Endothelial cell of umbilical vein (primary cell): Measurements from ENCODE around the gene MED4. TPM values are rescaled to one million over a fixed set of nuclear protein-coding genes. Genes with fewer than 3 reads are reported as not detected.

Experiments used
- BruUV-seq: library from RNA; stranded (reverse); fragments of 400-500 nt; replicated peaks from 2 replicates; lab custom pipeline; 2021; lab: Mats Ljungman, UMichigan
- CTCF ChIA-PET: fragments of 300-600, 350-600 bp; sonication (Branson Sonifier 250); formaldehyde crosslinking; loops from one replicate; lab custom pipeline; 2021; ENCODE audit warnings: antibody characterized with exemption, inconsistent platforms; lab: Charles Lee
- POLR2A ChIA-PET: fragments of 300-600, 350-600 bp; sonication (Branson Sonifier 250); formaldehyde crosslinking; loops from one replicate; lab custom pipeline; 2021; ENCODE audit warnings: antibody characterized with exemption, inconsistent platforms; lab: Charles Lee
- DNase-seq: peaks from one replicate; pipeline ENCODE4 v3.0.0-alpha.2; 2011; ENCODE audit warnings: low read depth, low spot score
- FAIRE-seq: peaks from 2 replicates; lab custom pipeline; 2011; peaks lifted over from hg19 to GRCh38; lab: Jason Lieb, UNC
- H2AFZ ChIP-seq: 2 replicates; pipeline ENCODE4 v1.6.0; 2012; ENCODE audit warnings: low read depth, low read length, control low read depth, inconsistent platforms
- H3K27ac ChIP-seq: 2 replicates; pipeline ENCODE4 v1.5.1; 2011; ENCODE audit warnings: low read depth, mild to moderate bottlenecking, control low read depth, low read length, moderate library complexity; ENCODE audit not compliant: insufficient read depth
- H3K27me3 ChIP-seq, 2 experiments: 2 replicates each; pipeline versions ENCODE4 v1.6.0 to v1.6.1; 2011; ENCODE audit warnings: low read length in 2 of 2, mixed read lengths in 1 of 2; ENCODE audit not compliant: control insufficient read depth in 2 of 2, insufficient read depth in 2 of 2
- H3K36me3 ChIP-seq, 2 experiments: 2 replicates in 1 of 2; 3 replicates in 1 of 2; pipeline ENCODE4 v1.5.1; 2011; ENCODE audit warnings: low read length in 2 of 2, mild to moderate bottlenecking in 1 of 2, moderate library complexity in 1 of 2; ENCODE audit not compliant: control insufficient read depth in 2 of 2, insufficient read depth in 2 of 2; ENCODE audit errors: extremely low read depth in 1 of 2
- H3K4me1 ChIP-seq: 3 replicates; pipeline ENCODE4 v1.5.1; 2011; ENCODE audit warnings: mild to moderate bottlenecking, low read length; ENCODE audit not compliant: control insufficient read depth, insufficient read depth; ENCODE audit errors: extremely low read depth
- H3K4me2 ChIP-seq: 2 replicates; pipeline ENCODE4 v1.6.1; 2011; ENCODE audit warnings: low read length, control low read depth, mixed read lengths; ENCODE audit not compliant: insufficient read depth
- H3K4me3 ChIP-seq, 3 experiments: fragments of 200-600 bp in 1 of 3; sonication (generic), shearing (Covaris generic) in 1 of 3; replicated peaks in 1 of 3; 2 replicates each; pipeline ENCODE4 v1.5.1; 2011 to 2016; ENCODE audit warnings: control low read depth in 3 of 3, low read length in 3 of 3, mild to moderate bottlenecking in 2 of 3, inconsistent platforms in 1 of 3, low read depth in 1 of 3, moderate library complexity in 1 of 3; ENCODE audit not compliant: insufficient read depth in 1 of 3
- H3K79me2 ChIP-seq: 2 replicates; pipeline ENCODE4 v1.6.0; 2012; ENCODE audit warnings: low read length, inconsistent platforms; ENCODE audit not compliant: control insufficient read depth, insufficient read depth
- H3K9ac ChIP-seq: replicated peaks from 2 replicates; pipeline ENCODE3; 2011; ENCODE audit warnings: low read length, control low read depth; ENCODE audit not compliant: insufficient read depth; ENCODE audit errors: extremely low read depth
- H3K9me1 ChIP-seq: replicated peaks from 3 replicates; pipeline ENCODE4 v1.6.0; 2011; ENCODE audit warnings: mild to moderate bottlenecking, low read length; ENCODE audit not compliant: control insufficient read depth, insufficient read depth; ENCODE audit errors: extremely low read depth
- H3K9me3 ChIP-seq: replicated peaks from 2 replicates; pipeline ENCODE4 v1.5.1; 2012; ENCODE audit warnings: low read length, inconsistent platforms; ENCODE audit not compliant: control insufficient read depth, insufficient read depth
- H4K20me1 ChIP-seq: replicated peaks from 2 replicates; pipeline ENCODE3; 2011; ENCODE audit warnings: mild to moderate bottlenecking, low read length; ENCODE audit not compliant: control insufficient read depth, insufficient read depth; ENCODE audit errors: extremely low read depth
- EZH2 ChIP-seq: IDR thresholded peaks from 2 replicates; pipeline ENCODE4 v1.6.1; 2012; ENCODE audit warnings: borderline replicate concordance, low read depth, mild to moderate bottlenecking, moderate library complexity, low read length, inconsistent platforms; ENCODE audit not compliant: severe bottlenecking
- FOS ChIP-seq: IDR thresholded peaks from 2 replicates; pipeline ENCODE4 v1.6.1; 2011; ENCODE audit warnings: mild to moderate bottlenecking, low read length, moderate library complexity, borderline replicate concordance; ENCODE audit not compliant: insufficient read depth
- GATA2 ChIP-seq: IDR thresholded peaks from 2 replicates; pipeline ENCODE4 v1.7.0; 2011; ENCODE audit warnings: low read depth, mild to moderate bottlenecking, moderate library complexity, mixed read lengths, low read length; ENCODE audit not compliant: insufficient read length, insufficient read depth
- JUN ChIP-seq: IDR thresholded peaks from 2 replicates; pipeline ENCODE4 v1.6.1; 2011; ENCODE audit warnings: borderline replicate concordance, low read depth; ENCODE audit not compliant: insufficient read length, insufficient read depth
- MYC ChIP-seq: IDR thresholded peaks from one replicate; pipeline ENCODE4 v1.6.1; 2011; ENCODE audit warnings: mild to moderate bottlenecking, low read depth, low read length
- POLR2A ChIP-seq: IDR thresholded peaks from 2 replicates; pipeline ENCODE4 v1.6.1; 2012; ENCODE audit warnings: low read depth, mild to moderate bottlenecking, control low read depth, low read length
- POLR2AphosphoS5 ChIP-seq: IDR thresholded peaks from 2 replicates; pipeline ENCODE4 v1.6.1; 2012; ENCODE audit warnings: low read depth, mild to moderate bottlenecking, control low read depth, low read length, moderate library complexity; ENCODE audit not compliant: insufficient read depth
- dilution Hi-C: fragments of 300-500 bp; cut with MboI; formaldehyde crosslinking; loops from one replicate; pipeline ENCODE4 v1.15.0; 2019; ENCODE audit warnings: low sequenced_read_pairs; ENCODE audit not compliant: extremely low pct_ligation_motif_present
- intact Hi-C: fragments of 100-400 bp; cut with micrococcal nuclease; formaldehyde crosslinking; loops from one replicate; pipeline ENCODE4 v1.10.0; 2022
- polyA plus RNA-seq, 4 experiments: library from polyadenylated mRNA; depleted of rRNA in 3 of 4; stranded (reverse) in 3 of 4; unstranded in 1 of 4; fragments of >200 nt; gene quantifications; 2 replicates each; pipeline versions ENCODE4 v1.2.1 to v1.2.3, GENCODE V29; 2011 to 2012; ENCODE audit warnings: missing spikeins in 1 of 4
- total RNA-seq: library from RNA; stranded (reverse); gene quantifications from 2 replicates; pipeline ENCODE4 v1.2.3, GENCODE V29; 2021
- TF ChIP-seq, protein P1 (sequence below): IDR thresholded peaks from 2 replicates; pipeline ENCODE4 v1.6.1; 2011; ENCODE audit not compliant: insufficient read depth, insufficient read length
- TF ChIP-seq, protein P2 (sequence below), 2 donors: IDR thresholded peaks; 1 replicate in 1 of 2; 2 replicates in 1 of 2; pipeline ENCODE4 v1.5.1; 2011; ENCODE audit warnings: low read length in 2 of 2, mild to moderate bottlenecking in 2 of 2, moderate library complexity in 2 of 2, control low read depth in 1 of 2, inconsistent platforms in 1 of 2, low read depth in 1 of 2; ENCODE audit not compliant: insufficient read depth in 1 of 2; ENCODE audit errors: extremely low read depth in 1 of 2

Gene MED4
- total and polyA plus RNA-seq, 2 donors (not counting 3 experiments of a cell fraction or from before 2014, with no cell fraction given): 21.9 to 43.3 TPM

DNA sequence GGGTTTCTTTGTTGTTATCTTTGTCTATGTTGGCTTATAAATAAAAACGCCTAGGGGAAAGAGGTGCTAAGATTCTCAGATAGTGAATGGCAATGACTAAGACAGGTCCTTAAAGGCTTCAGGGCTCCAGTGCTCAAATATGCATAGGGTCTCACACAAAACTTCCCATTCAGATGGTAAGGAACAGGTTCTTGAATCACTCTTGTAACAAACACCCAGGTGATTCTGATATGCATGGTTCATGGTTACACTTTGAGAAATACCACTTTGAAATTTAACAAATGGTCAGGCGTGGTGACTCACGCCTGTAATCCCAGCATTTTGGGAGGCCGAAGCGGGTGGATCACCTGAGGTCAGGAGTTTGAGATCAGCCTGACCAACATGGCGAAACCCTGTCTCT is 40.3 kb downstream of the MED4 start:
- H3K36me3 ChIP-seq: peaks cover 3 to 9% of the 10 kb centered on the region in 2 experiments
- ChIA-PET POLR2A (no interaction called here), CTCF (no interaction called here)
- H2AFZ ChIP-seq: no peak overlapping the region
- H3K27me3 ChIP-seq: no peaks in the 10 kb centered on the region
- FAIRE-seq: no peak
- H3K4me2 ChIP-seq: no peak overlapping the region
- no peaks in the 10 kb centered on the region for H3K9me3 ChIP-seq
- no TSS peak for BruUV-seq
- no peak for DNase-seq
- no peaks in the 10 kb centered on the region for H3K4me1 ChIP-seq
- H3K9ac ChIP-seq: no peak overlapping the region
- H4K20me1 ChIP-seq: no peaks in the 10 kb centered on the region
- TF ChIP-seq MYC: no peak
- no peak for TF ChIP-seq POLR2AphosphoS5
- no peak for TF ChIP-seq FOS
- TF ChIP-seq POLR2A: no peak
- TF ChIP-seq, protein P1, sequence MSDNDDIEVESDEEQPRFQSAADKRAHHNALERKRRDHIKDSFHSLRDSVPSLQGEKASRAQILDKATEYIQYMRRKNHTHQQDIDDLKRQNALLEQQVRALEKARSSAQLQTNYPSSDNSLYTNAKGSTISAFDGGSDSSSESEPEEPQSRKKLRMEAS: no peak
- TF ChIP-seq JUN: no peak
- TF ChIP-seq, protein P2, sequence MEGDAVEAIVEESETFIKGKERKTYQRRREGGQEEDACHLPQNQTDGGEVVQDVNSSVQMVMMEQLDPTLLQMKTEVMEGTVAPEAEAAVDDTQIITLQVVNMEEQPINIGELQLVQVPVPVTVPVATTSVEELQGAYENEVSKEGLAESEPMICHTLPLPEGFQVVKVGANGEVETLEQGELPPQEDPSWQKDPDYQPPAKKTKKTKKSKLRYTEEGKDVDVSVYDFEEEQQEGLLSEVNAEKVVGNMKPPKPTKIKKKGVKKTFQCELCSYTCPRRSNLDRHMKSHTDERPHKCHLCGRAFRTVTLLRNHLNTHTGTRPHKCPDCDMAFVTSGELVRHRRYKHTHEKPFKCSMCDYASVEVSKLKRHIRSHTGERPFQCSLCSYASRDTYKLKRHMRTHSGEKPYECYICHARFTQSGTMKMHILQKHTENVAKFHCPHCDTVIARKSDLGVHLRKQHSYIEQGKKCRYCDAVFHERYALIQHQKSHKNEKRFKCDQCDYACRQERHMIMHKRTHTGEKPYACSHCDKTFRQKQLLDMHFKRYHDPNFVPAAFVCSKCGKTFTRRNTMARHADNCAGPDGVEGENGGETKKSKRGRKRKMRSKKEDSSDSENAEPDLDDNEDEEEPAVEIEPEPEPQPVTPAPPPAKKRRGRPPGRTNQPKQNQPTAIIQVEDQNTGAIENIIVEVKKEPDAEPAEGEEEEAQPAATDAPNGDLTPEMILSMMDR (IDR thresholded peaks at IDR 0.05; ENCODE audit: extremely low read depth in 1 of 2, insufficient read depth in 1 of 2, low read depth in 1 of 2, low read length in 2 of 2): no peak
- no peak for TF ChIP-seq EZH2
- TF ChIP-seq GATA2: no peak
- intact Hi-C loops: no loop called here
- no peak overlapping the region for H3K27ac ChIP-seq
- no peaks in the 10 kb centered on the region for H3K9me1 ChIP-seq
- H3K79me2 ChIP-seq: no peaks in the 10 kb centered on the region
- dilution Hi-C loops: no loop called here
- H3K4me3 ChIP-seq: no peak overlapping the region
